Chondrocyte (in vitro differentiated cells): ENCODE data around the gene CACNA1F. TPM values are rescaled to one million over a fixed set of nuclear protein-coding genes. Genes with fewer than 3 reads are reported as not detected.
A peak's percentile ranks its signal among the peaks of the same experiment; 100 is the strongest.

ENCODE experiments used
- DNase-seq: peaks from one replicate; pipeline ENCODE4 v3.0.0; 2021; ENCODE audit warnings: mixed read lengths, low spot score
- H3K27ac Mint-ChIP-seq: one replicate; pipeline ENCODE4 v1.8.0; 2021; ENCODE audit warnings: mild to moderate bottlenecking, moderate library complexity, mixed read lengths; ENCODE audit not compliant: unreplicated experiment
- H3K27me3 Mint-ChIP-seq: 2 replicates; pipeline ENCODE4 v1.8.0; 2021; ENCODE audit warnings: low read depth, mixed read lengths
- H3K36me3 Mint-ChIP-seq: 2 replicates; pipeline ENCODE4 v1.8.0; 2021; ENCODE audit warnings: low read depth, mixed read lengths
- H3K4me1 Mint-ChIP-seq: 2 replicates; pipeline ENCODE4 v1.8.0; 2021; ENCODE audit warnings: low read depth, mild to moderate bottlenecking, mixed read lengths
- H3K4me3 Mint-ChIP-seq: one replicate; pipeline ENCODE4 v1.8.0; 2021; ENCODE audit warnings: mild to moderate bottlenecking, moderate library complexity, mixed read lengths; ENCODE audit not compliant: unreplicated experiment
- H3K9me3 Mint-ChIP-seq: 2 replicates; pipeline ENCODE4 v1.8.0; 2021; ENCODE audit warnings: low read depth, mixed read lengths
- total RNA-seq: library from RNA; stranded (reverse); gene quantifications from 3 replicates; pipeline ENCODE4 v1.2.1, GENCODE V29; 2021
- TF ChIP-seq, protein P1 (sequence below): fragments of 200-600 bp; sonication (generic); IDR thresholded peaks from 2 replicates; pipeline ENCODE4 v1.5.0; 2021; ENCODE audit warnings: antibody characterized with exemption, mild to moderate bottlenecking, moderate library complexity

The CACNA1F gene
- total RNA-seq, 1 donor from 2014 or later, result not detected

DNA sequence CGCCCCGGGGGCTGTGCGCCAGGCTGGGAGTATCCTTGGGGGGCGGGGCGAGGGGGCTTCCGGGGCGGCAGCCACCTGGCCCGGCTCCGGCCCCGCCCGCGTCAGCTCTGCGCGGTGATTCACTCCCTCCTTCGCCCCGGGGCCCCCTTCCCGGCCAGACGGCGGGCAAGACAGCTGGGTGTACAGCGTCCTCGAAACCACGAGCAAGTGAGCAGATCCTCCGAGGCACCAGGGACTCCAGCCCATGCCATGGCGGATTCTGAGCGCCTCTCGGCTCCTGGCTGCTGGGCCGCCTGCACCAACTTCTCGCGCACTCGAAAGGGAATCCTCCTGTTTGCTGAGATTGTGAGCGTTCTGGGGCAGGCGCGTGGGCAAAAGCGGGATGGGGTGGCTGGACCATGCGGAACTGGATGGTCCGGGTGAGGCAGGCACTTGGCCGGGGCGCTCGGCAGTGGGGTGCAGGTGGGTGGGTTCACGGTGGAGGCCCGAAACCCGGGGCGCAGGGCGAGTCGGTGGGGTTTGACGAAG, 61.3 kb downstream of the CACNA1F start, which contains the start of gene PLP2:
Gene PLP2 (plus strand): TSS at position 147 of the 528 bp plus-strand sequence. CDS start 103 bp downstream, at position 250.
- Mint-ChIP-seq H3K4me1 (peaks cover 23% of the 10 kb centered on the region), H3K4me3 (peak within 1 kb of the TSS; percentile 90), H3K27ac (peak within 1 kb of the TSS; percentile 85), H3K27me3 (no peaks in the 10 kb centered on the region), H3K9me3 (peaks cover 2% of the 10 kb centered on the region), H3K36me3 (peaks cover 9% of the 10 kb centered on the region)
- TF ChIP-seq, protein P1, sequence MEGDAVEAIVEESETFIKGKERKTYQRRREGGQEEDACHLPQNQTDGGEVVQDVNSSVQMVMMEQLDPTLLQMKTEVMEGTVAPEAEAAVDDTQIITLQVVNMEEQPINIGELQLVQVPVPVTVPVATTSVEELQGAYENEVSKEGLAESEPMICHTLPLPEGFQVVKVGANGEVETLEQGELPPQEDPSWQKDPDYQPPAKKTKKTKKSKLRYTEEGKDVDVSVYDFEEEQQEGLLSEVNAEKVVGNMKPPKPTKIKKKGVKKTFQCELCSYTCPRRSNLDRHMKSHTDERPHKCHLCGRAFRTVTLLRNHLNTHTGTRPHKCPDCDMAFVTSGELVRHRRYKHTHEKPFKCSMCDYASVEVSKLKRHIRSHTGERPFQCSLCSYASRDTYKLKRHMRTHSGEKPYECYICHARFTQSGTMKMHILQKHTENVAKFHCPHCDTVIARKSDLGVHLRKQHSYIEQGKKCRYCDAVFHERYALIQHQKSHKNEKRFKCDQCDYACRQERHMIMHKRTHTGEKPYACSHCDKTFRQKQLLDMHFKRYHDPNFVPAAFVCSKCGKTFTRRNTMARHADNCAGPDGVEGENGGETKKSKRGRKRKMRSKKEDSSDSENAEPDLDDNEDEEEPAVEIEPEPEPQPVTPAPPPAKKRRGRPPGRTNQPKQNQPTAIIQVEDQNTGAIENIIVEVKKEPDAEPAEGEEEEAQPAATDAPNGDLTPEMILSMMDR, result no peak
- DNase-seq, result no peak

DNA sequence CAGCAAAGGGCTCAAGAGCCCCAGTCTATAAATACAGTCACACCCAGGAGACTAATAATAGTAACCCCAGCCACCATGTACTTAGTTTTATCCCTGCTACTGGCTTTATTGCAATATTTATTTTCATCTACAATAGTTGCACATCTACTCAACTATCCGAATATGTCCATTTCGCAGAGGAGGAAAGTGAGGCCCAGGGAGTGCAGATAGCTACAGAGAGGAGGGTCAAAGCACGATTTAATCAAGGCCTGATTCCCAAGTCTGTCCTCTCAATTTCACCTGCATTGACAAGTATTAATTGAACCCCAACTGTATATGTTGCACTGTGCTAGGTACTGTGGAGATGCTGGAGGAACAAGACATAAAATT, 65.4 kb downstream of the CACNA1F start:
- H3K27me3 Mint-ChIP-seq, result no peaks in the 10 kb centered on the region
- no peaks in the 10 kb centered on the region for H3K9me3 Mint-ChIP-seq
- peak overlapping the region; percentile 70 for H3K4me3 Mint-ChIP-seq
- peaks cover 27% of the 10 kb centered on the region for H3K4me1 Mint-ChIP-seq
- H3K36me3 Mint-ChIP-seq, result no peaks in the 10 kb centered on the region
- H3K27ac Mint-ChIP-seq, result peak overlapping the region; percentile 96
- DNase-seq, result no peak
- TF ChIP-seq, protein P1, result no peak

DNA sequence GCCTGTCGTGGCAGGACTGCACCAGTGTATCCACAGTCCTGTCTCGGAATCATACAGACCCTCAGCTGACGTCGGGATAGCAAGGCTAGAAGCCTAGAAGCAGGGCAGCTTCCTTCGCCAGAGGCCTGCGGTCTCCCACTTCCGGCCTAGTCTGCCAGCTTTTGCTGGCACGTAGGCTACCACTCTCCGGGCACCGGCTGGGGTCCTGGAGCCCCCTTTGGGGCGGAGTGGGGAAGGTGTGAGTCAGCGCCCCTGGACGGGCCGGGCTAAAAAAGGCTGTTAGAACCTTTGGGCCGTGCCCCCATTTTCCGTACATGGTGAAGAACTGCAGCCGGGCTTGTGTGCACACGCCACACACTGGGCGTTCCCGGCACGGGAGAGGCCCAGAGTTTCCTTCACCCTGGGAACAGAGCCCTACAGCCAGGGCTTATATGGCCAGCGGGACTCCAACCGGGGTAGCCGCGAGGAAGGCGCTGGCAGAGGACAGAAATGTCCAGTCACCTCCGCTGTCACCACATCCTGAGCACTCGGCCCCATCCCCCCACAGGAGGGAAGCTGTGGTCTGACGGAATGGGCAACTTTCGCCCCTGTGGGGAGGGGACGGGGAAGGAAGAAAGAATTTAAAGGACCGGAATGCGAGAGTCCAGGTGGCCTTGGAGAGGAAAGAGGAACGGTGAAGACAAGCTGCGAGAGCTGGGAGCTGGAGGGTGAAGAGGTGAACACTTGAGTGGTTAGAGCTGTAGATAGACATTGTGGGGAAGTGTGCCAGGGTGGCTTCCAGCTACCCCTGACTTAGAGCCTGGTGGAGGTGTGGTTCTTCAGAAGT, 66.0 kb downstream of the CACNA1F start:
- H3K4me1 Mint-ChIP-seq, result peaks cover 25% of the 10 kb centered on the region
- H3K36me3 Mint-ChIP-seq, result no peaks in the 10 kb centered on the region
- no peak for DNase-seq
- peak overlapping the region; percentile 96 for H3K27ac Mint-ChIP-seq
- H3K4me3 Mint-ChIP-seq, result peak overlapping the region; percentile 70
- TF ChIP-seq, protein P1, result no peak
- H3K27me3 Mint-ChIP-seq, result no peaks in the 10 kb centered on the region
- H3K9me3 Mint-ChIP-seq, result no peaks in the 10 kb centered on the region

DNA sequence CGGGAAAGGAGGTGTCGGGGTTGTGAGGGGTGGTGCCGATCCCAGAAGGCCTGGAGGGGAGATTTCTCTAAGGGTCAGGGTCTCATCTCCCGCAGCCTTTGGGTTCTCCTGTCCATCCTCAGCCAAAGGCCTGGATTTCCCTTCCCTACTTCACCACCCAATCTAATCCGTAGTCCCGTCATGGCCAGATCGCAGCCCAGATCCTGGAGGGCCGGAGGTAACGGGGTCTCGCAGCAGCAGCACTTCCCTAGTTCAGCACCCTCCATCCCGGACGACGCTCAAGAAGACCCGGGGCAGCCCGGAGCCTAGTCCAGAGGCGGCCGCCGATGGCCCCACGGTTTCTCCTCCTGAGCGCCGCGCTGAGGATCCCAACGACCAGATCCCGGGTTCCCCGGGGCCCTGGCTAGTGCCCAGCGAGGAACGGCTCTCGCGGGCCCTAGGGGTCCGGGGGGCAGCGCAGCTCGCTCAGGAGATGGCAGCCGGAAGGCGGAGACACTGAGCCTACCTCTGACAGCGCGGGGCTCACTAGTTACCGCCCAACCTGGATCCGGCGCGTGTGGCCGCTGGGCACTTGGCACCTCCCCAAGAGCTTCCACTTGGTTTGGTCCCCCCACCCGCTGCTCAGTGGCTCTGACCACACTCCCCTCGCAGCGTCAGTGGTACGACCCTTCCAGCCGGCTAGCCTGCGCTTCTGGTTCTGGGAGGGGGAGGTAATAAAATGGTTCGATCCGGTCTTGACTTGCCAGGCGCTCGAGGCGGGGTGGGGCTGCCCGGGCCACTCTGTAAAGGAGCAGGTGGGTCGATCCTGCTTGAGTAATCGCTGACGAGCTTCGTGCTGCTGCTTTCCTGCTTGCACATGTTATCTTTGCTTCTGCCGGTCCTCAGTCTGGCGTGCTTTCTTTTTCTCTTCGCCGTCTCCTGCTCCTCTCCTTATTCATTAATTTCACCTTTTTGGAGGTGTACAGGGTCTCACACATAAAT, 66.9 kb downstream of the CACNA1F start:
- no peaks in the 10 kb centered on the region for H3K27me3 Mint-ChIP-seq
- H3K36me3 Mint-ChIP-seq, result no peaks in the 10 kb centered on the region
- TF ChIP-seq, protein P1, result peak; percentile 47
- H3K4me3 Mint-ChIP-seq, result peak overlapping the region; percentile 63
- peak overlapping the region; percentile 96 for H3K27ac Mint-ChIP-seq
- H3K9me3 Mint-ChIP-seq, result no peaks in the 10 kb centered on the region
- peaks cover 25% of the 10 kb centered on the region for H3K4me1 Mint-ChIP-seq
- DNase-seq, result no peak
